DOHH2 (cell line): Measurements from ENCODE around the gene CCDC134.

Source experiments
- H3F3A ChIP-seq: fragments of 200-600 bp; sonication (generic), shearing (Covaris generic); 2 replicates; pipeline ENCODE4 v1.6.0; 2016; ENCODE audit warnings: antibody characterized with exemption, mild to moderate bottlenecking; ENCODE audit not compliant: control insufficient read depth, insufficient read depth
- H3K27ac ChIP-seq: fragments of 200-600 bp; sonication (generic); 2 replicates; pipeline ENCODE4 v1.5.1; 2014; ENCODE audit warnings: low read depth, mild to moderate bottlenecking, low read length, moderate library complexity
- H3K27me3 ChIP-seq: fragments of 200-600 bp; sonication (generic); 2 replicates; pipeline ENCODE4 v1.6.1; 2014; ENCODE audit warnings: mild to moderate bottlenecking, low read length, mixed read lengths; ENCODE audit not compliant: control insufficient read depth
- H3K36me3 ChIP-seq: fragments of 200-600 bp; sonication (generic); 2 replicates; pipeline ENCODE4 v1.6.1; 2014; ENCODE audit warnings: mild to moderate bottlenecking, low read length, moderate library complexity, mixed read lengths; ENCODE audit not compliant: control insufficient read depth
- H3K4me1 ChIP-seq: fragments of 200-600 bp; sonication (generic); 2 replicates; pipeline ENCODE4 v1.6.1; 2014; ENCODE audit warnings: mild to moderate bottlenecking, low read length, mixed read lengths; ENCODE audit not compliant: control insufficient read depth
- H3K4me2 ChIP-seq: fragments of 200-600 bp; sonication (generic); 2 replicates; pipeline ENCODE4 v1.6.0; 2014; ENCODE audit warnings: mild to moderate bottlenecking, low read length, moderate library complexity
- H3K4me3 ChIP-seq: fragments of 200-600 bp; sonication (generic); 2 replicates; pipeline ENCODE4 v1.5.1; 2014; ENCODE audit warnings: mild to moderate bottlenecking, low read length, mixed read lengths
- H3K79me2 ChIP-seq: fragments of 200-600 bp; sonication (generic); 2 replicates; pipeline ENCODE4 v1.6.1; 2014; ENCODE audit warnings: mild to moderate bottlenecking, low read length, mixed read lengths; ENCODE audit not compliant: control insufficient read depth
- H3K9me2 ChIP-seq: fragments of 200-600 bp; sonication (generic); replicated peaks from 2 replicates; pipeline ENCODE4 v1.6.1; 2014; ENCODE audit warnings: mild to moderate bottlenecking, low read length, mixed read lengths; ENCODE audit not compliant: control insufficient read depth
- H3K9me3 ChIP-seq: fragments of 200-600 bp; sonication (generic); 2 replicates; pipeline ENCODE4 v1.6.1; 2014; ENCODE audit warnings: antibody characterized with exemption, low read length, mixed read lengths; ENCODE audit not compliant: control insufficient read depth, insufficient read depth
- H4K20me1 ChIP-seq: fragments of 200-600 bp; sonication (generic); 2 replicates; pipeline ENCODE4 v1.6.0; 2014; ENCODE audit warnings: low read depth, mild to moderate bottlenecking, antibody characterized with exemption, low read length, moderate library complexity; ENCODE audit not compliant: control insufficient read depth, insufficient read depth
- EZH2phosphoT487 ChIP-seq: fragments of 200-600 bp; sonication (generic); IDR thresholded peaks from 2 replicates; pipeline ENCODE4 v1.6.1; 2017; ENCODE audit warnings: borderline replicate concordance, mild to moderate bottlenecking, antibody characterized with exemption, low read length, moderate library complexity, mixed read lengths
- TF ChIP-seq, protein P1 (sequence below): fragments of 200-600 bp; sonication (generic); IDR thresholded peaks from one replicate; pipeline ENCODE4 v1.5.1; 2014; ENCODE audit warnings: antibody characterized with exemption, mild to moderate bottlenecking, low read depth, low read length; ENCODE audit not compliant: poor library complexity, severe bottlenecking

The CCDC134 gene

DNA sequence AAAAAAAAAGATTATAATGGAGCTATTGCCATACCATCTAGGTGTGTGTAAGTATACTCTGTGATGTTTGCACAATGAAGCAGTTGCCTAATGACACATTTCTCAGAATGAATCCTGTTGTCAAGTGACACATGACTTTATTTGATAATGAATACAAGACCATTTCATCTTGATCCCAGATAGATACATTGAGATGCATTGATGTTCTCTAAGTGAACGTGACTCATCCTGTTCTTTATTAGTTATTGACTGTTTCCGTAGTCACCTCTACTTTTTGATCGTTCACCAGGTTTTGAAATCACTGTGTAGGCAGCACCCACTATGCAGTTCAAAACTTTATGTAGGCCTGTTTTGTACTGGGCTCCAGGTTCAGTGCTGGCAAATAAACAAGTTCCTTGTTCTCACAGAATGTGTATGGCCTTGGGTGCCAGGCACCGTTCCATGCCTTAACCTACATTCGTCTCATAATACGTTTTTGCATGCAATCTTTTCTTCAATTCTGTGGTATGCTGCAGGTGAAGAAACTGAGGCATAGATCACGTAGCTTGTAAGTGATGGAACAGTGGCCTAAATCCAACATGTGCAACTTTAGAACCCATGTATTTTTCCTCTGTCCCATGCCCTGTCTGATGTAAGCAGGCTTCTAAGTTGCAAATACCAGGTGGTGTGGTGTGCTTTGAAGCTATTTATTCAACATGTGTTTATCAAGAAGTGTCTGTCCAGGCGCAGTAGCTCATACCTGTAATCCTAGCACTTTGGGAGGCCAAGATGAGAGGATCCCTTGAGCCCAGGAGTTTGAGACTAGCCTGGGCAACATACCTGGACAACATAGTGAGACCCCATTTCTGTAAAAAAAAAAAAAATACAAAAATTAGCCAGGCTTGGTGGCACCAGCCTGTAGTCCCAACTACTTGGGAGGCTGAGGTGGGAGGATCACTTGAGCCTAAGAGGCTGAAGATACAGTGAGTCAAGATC is 42.8 kb downstream of the CCDC134 start:
- H3K9me2 ChIP-seq, result no peaks in the 10 kb centered on the region
- H3K4me2 ChIP-seq, result peak overlapping the region; percentile 58
- peaks cover 99% of the 10 kb centered on the region for H3K79me2 ChIP-seq
- peak overlapping the region; percentile 53 for H3K4me3 ChIP-seq
- peak overlapping the region; percentile 56 for H3K27ac ChIP-seq
- TF ChIP-seq EZH2phosphoT487, result no peak
- TF ChIP-seq, protein P1, sequence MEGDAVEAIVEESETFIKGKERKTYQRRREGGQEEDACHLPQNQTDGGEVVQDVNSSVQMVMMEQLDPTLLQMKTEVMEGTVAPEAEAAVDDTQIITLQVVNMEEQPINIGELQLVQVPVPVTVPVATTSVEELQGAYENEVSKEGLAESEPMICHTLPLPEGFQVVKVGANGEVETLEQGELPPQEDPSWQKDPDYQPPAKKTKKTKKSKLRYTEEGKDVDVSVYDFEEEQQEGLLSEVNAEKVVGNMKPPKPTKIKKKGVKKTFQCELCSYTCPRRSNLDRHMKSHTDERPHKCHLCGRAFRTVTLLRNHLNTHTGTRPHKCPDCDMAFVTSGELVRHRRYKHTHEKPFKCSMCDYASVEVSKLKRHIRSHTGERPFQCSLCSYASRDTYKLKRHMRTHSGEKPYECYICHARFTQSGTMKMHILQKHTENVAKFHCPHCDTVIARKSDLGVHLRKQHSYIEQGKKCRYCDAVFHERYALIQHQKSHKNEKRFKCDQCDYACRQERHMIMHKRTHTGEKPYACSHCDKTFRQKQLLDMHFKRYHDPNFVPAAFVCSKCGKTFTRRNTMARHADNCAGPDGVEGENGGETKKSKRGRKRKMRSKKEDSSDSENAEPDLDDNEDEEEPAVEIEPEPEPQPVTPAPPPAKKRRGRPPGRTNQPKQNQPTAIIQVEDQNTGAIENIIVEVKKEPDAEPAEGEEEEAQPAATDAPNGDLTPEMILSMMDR, result no peak
- no peaks in the 10 kb centered on the region for H3K27me3 ChIP-seq
- peaks cover 49% of the 10 kb centered on the region for H4K20me1 ChIP-seq
- H3K4me1 ChIP-seq, result peaks cover 95% of the 10 kb centered on the region
- peaks cover 94% of the 10 kb centered on the region for H3K36me3 ChIP-seq
- H3F3A ChIP-seq, result peaks cover 13% of the 10 kb centered on the region
- H3K9me3 ChIP-seq, result no peaks in the 10 kb centered on the region

DNA sequence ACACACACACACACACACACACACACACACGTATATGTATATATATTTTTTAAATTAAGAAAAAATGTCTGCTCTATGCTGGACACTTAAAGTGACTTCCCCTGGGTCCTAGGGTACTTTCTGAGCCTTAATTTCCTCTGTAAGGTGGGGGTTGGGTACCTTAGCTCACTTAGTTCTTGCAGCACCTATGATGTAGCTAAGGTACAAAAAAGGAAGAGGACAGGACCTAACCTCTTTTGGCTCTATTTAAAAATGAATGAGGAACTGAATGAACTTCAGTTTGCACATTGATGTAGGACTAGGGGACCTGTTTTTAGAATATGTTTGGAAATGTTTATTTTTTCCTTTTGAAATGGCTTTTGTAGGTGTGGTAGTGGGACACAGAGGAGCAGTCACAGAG is 43.6 kb downstream of the CCDC134 start:
- peaks cover 99% of the 10 kb centered on the region for H3K79me2 ChIP-seq
- peaks cover 52% of the 10 kb centered on the region for H4K20me1 ChIP-seq
- peak overlapping the region; percentile 58 for H3K4me2 ChIP-seq
- TF ChIP-seq, protein P1, result no peak
- no peak for TF ChIP-seq EZH2phosphoT487
- H3F3A ChIP-seq, result peaks cover 14% of the 10 kb centered on the region
- no peaks in the 10 kb centered on the region for H3K9me2 ChIP-seq
- H3K27me3 ChIP-seq, result no peaks in the 10 kb centered on the region
- H3K4me1 ChIP-seq, result peaks cover 93% of the 10 kb centered on the region
- H3K4me3 ChIP-seq, result peak overlapping the region; percentile 37
- H3K9me3 ChIP-seq, result no peaks in the 10 kb centered on the region
- H3K27ac ChIP-seq, result peak overlapping the region; percentile 56
- H3K36me3 ChIP-seq, result peaks cover 92% of the 10 kb centered on the region

DNA sequence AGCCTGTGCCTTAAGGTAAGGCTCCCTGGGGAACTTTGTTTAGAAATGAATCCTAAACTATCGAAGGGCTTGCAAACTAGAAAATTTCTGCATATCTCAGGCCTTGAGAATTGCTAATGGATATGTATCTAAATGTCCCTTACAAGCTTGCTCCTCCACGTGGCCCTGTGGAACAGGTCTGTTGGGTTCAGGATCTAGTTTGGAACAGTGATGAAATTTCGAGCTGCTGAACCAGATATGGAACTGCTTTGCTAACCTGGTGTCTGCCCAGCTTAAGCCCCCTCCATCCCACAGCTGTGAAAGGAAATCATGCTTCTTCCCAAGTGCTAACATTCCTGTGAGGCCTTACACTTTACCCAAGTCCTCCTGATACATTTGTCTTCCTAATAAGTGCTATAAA is 44.0 kb downstream of the CCDC134 start:
- no peaks in the 10 kb centered on the region for H3K27me3 ChIP-seq
- peaks cover 56% of the 10 kb centered on the region for H4K20me1 ChIP-seq
- H3K36me3 ChIP-seq, result peaks cover 91% of the 10 kb centered on the region
- peak overlapping the region; percentile 56 for H3K27ac ChIP-seq
- peak overlapping the region; percentile 37 for H3K4me3 ChIP-seq
- H3K9me2 ChIP-seq, result no peaks in the 10 kb centered on the region
- H3F3A ChIP-seq, result peaks cover 18% of the 10 kb centered on the region
- TF ChIP-seq, protein P1, result no peak
- no peak for TF ChIP-seq EZH2phosphoT487
- H3K4me1 ChIP-seq, result peaks cover 93% of the 10 kb centered on the region
- no peaks in the 10 kb centered on the region for H3K9me3 ChIP-seq
- H3K4me2 ChIP-seq, result peak overlapping the region; percentile 58
- peaks cover 99% of the 10 kb centered on the region for H3K79me2 ChIP-seq
